ENCODE results near the gene ATP1A3.

Gene ATP1A3

GRCh38 chr19:41984961-41985360, 9.1 kb downstream of the ATP1A3 start:
- no peak for DNase-seq (ENCODE audit: low spot score)

- no peak for DNase-seq (ENCODE audit: low spot score)
These were observed 12.3 kb downstream of the ATP1A3 start for GRCh38 chr19:41981724-41982123.

GRCh38 chr19:41978470-41978869, 15.6 kb downstream of the ATP1A3 start:
- DNase-seq (ENCODE audit: low spot score): no peak

GRCh38 chr19:41977916-41978315, 16.1 kb downstream of the ATP1A3 start:
- DNase-seq (ENCODE audit: low spot score): no peak

GRCh38 chr19:41974652-41975051, 19.4 kb downstream of the ATP1A3 start:
- no peak for DNase-seq (ENCODE audit: low spot score)

GRCh38 chr19:41971363-41971762, 22.7 kb downstream of the ATP1A3 start:
- no peak for DNase-seq (ENCODE audit: low spot score)

GRCh38 chr19:41969772-41970458, 24.1 kb downstream of the ATP1A3 start:
- DNase-seq (ENCODE audit: low spot score): no peak

- DNase-seq (ENCODE audit: low spot score): no peak
These were observed 25.1 kb downstream of the ATP1A3 start for GRCh38 chr19:41968751-41969595.

GRCh38 chr19:41967054-41967783, 26.8 kb downstream of the ATP1A3 start:
- no peak for DNase-seq (ENCODE audit: low spot score)

- DNase-seq (ENCODE audit: low spot score): no peak
These were observed 28.9 kb downstream of the ATP1A3 start for GRCh38 chr19:41965106-41965505.

GRCh38 chr19:41960973-41961372, 33.1 kb downstream of the ATP1A3 start:
- DNase-seq (ENCODE audit: low spot score): no peak

- peak; percentile 93 for DNase-seq (ENCODE audit: low spot score)
These were observed 34.7 kb downstream of the ATP1A3 start, which contains the start of gene RABAC1 for GRCh38 chr19:41959056-41960053. RABAC1 (minus strand) TSS chr19:41959321; CDS start chr19:41959292, 29 bp downstream.

- peak; percentile 79 for DNase-seq (ENCODE audit: low spot score)
These were observed 35.5 kb downstream of the ATP1A3 start for GRCh38 chr19:41958367-41959055.

GRCh38 chr19:41957838-41958366, 36.1 kb downstream of the ATP1A3 start:
- peak; percentile 58 for DNase-seq (ENCODE audit: low spot score)

- no peak for DNase-seq (ENCODE audit: low spot score)
These were observed 36.7 kb downstream of the ATP1A3 start for GRCh38 chr19:41957161-41957837.

GRCh38 chr19:41956621-41957020, 37.4 kb downstream of the ATP1A3 start:
- DNase-seq (ENCODE audit: low spot score): no peak

GRCh38 chr19:41955521-41955920, 38.5 kb downstream of the ATP1A3 start:
- no peak for DNase-seq (ENCODE audit: low spot score)

- peak; percentile 86 for DNase-seq (ENCODE audit: low spot score)
These were observed 42.3 kb downstream of the ATP1A3 start for GRCh38 chr19:41951686-41952172.

- no peak for DNase-seq (ENCODE audit: low spot score)
These were observed 46.9 kb downstream of the ATP1A3 start for GRCh38 chr19:41947091-41947490.
